ENCODE data around the gene ZCCHC12. TPM values are rescaled to one million over a fixed set of nuclear protein-coding genes. Genes with fewer than 3 reads are reported as not detected.

The ZCCHC12 gene
- polyA plus RNA-seq, 3 donors = 1.0 to 1.4 (median 1.3) TPM

DNA sequence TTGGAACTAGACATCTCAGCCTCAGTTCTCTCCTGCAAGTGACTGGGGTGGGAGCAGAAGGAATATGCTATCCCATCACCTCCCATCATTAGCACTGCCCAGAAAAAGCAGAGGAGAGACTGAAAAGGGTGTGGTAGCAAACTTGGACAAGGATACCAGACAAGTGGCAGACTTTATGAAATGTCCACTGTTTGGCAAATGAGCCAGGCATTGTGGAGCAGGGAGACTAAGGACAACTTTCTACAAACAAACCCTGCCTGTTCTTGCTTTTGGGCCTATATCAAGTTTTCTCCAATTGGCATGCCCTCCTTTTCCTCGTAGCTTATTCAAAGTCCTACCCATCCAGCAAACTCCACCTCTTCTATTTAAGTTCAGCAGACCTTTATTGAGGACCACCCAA, 41.6 kb downstream of the ZCCHC12 start:
- DNase-seq (ENCODE audit: low read depth in 3 of 3, low spot score in 2 of 3) = no peak

DNA sequence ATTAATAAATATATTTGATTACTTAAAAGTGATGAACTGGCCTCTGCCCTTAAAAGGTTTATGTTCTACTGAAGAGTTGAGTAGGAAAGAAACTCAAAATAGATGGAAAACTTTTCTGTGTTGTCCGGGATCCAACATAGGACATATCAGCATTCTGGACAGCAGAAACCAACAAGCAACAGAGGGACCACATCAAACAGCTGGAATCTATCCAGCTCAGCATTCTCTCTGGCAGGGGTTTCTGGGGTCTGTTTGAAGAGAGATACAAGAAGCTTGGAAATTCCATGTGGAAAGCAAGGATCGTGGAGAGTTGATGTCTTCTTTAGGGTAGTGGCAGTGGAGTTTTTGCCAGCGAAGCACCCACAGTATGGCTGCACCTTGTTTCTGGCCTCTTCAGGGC, 43.6 kb downstream of the ZCCHC12 start:
- no peak for DNase-seq (ENCODE audit: low read depth in 3 of 3, low spot score in 2 of 3)

DNA sequence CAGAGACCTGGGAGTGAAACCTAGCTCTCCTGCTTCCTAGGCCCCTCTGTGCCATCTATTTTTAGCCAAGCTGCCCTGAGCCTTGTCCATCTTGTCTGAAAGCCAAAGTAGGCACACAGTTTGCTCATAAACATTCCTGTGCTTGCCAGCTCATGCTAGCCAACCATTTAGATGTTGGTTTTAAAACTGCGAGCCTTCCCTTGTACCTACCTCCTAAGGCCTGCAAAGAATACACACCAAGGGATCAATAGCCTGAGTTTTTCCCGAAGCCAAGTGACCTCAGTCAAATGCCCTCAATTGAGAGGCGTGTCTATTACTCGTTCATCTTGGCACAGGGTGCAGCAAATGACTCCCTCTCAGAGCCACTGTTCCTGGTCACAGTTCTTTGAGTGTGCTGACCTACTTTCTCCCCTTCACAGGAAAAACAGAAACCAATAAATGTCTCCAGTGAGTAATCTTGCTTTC, 48.5 kb downstream of the ZCCHC12 start:
- no peak for DNase-seq (ENCODE audit: low read depth in 3 of 3, low spot score in 2 of 3)

Other genes with a start within 250 kb of the ZCCHC12 start
- gene IL13RA1, start 96.2 kb upstream of the ZCCHC12 start, polyA plus RNA-seq (ENCODE audit: insufficient read length in 3 of 3) = 10 to 100 TPM; 60.5 to 72.0 (median 65.2) TPM
- 1 to 10 TPM in 2 of 3 donors, under 1 TPM in 1; 0.94 to 1.2 (median 1.2) TPM for gene LONRF3, start 150.8 kb downstream of the ZCCHC12 start, polyA plus RNA-seq (ENCODE audit: insufficient read length in 3 of 3)
- not detected for gene CT47C1, start 249.2 kb downstream of the ZCCHC12 start, polyA plus RNA-seq (ENCODE audit: insufficient read length in 3 of 3)

Measured in right renal cortex interstitium (tissue), 3 donors.